Glutamatergic neuron (in vitro differentiated cells): ENCODE data around the gene MICU2. TPM values are rescaled to one million over a fixed set of nuclear protein-coding genes. Genes with fewer than 3 reads are reported as not detected.

ENCODE experiments used
- DNase-seq: peaks from one replicate; pipeline ENCODE4 v3.0.0; 2022
- H3K27ac Mint-ChIP-seq: one replicate; pipeline ENCODE4 v1.8.0; 2020; ENCODE audit warnings: mild to moderate bottlenecking, mixed read lengths, inconsistent platforms; ENCODE audit not compliant: unreplicated experiment
- H3K27me3 Mint-ChIP-seq: one replicate; pipeline ENCODE4 v1.8.0; 2020; ENCODE audit warnings: mild to moderate bottlenecking, moderate library complexity, mixed read lengths, inconsistent platforms; ENCODE audit not compliant: unreplicated experiment
- H3K36me3 Mint-ChIP-seq: one replicate; pipeline ENCODE4 v1.8.0; 2020; ENCODE audit warnings: mild to moderate bottlenecking, mixed read lengths, inconsistent platforms; ENCODE audit not compliant: unreplicated experiment
- H3K4me1 Mint-ChIP-seq: one replicate; pipeline ENCODE4 v1.8.0; 2020; ENCODE audit warnings: mild to moderate bottlenecking, low read depth, mixed read lengths, inconsistent platforms; ENCODE audit not compliant: unreplicated experiment
- H3K4me3 Mint-ChIP-seq: one replicate; pipeline ENCODE4 v1.8.0; 2020; ENCODE audit warnings: mild to moderate bottlenecking, mixed read lengths, inconsistent platforms; ENCODE audit not compliant: unreplicated experiment
- H3K9me3 Mint-ChIP-seq: one replicate; pipeline ENCODE4 v1.8.0; 2020; ENCODE audit warnings: mild to moderate bottlenecking, moderate library complexity, mixed read lengths, inconsistent platforms; ENCODE audit not compliant: unreplicated experiment
- CTCF ChIP-seq: fragments of 200-600 bp; sonication (generic); IDR thresholded peaks from one replicate; pipeline ENCODE4 v1.5.0; 2021; ENCODE audit not compliant: partially characterized antibody, unreplicated experiment
- long read RNA-seq: library from polyadenylated mRNA; unstranded; transcript quantifications from one replicate; pipeline ENCODE4 v2.0.0, GENCODE V29; 2020; ENCODE audit not compliant: unreplicated experiment
- total RNA-seq: library from RNA; stranded (reverse); fragmentation: NEBNext Ultra II Directional; extraction: Animal tissue kit (Norgen Biotek cat#: 25700); gene quantifications from one replicate; pipeline ENCODE4 v1.2.1, GENCODE V29; 2021; ENCODE audit not compliant: unreplicated experiment

MICU2 gene
- 37.2 TPM for total RNA-seq
- long read RNA-seq, transcript MICU2-201 (12 exons, 1,920 nt), result major isoform, 15 of 28 reads
- long read RNA-seq, partial matches to known transcripts, result 7 of 28 reads
- long read RNA-seq, other reads (novel, unspliced or antisense), result 6 of 28 reads

GRCh38 chr13:21603531-21604448, at the start of gene MICU2:
MICU2 (minus strand) TSS chr13:21604170; CDS start chr13:21604148, 22 bp downstream.
- H3K4me3 Mint-ChIP-seq, result peak within 1 kb of the TSS; percentile 88
- peak; percentile 32 for TF ChIP-seq CTCF
- peak; percentile 96 for DNase-seq
- no peaks in the 10 kb centered on the region for H3K4me1 Mint-ChIP-seq
- H3K36me3 Mint-ChIP-seq, result no peaks in the 10 kb centered on the region
- H3K9me3 Mint-ChIP-seq, result peaks cover 2% of the 10 kb centered on the region
- peak within 1 kb of the TSS; percentile 65 for H3K27ac Mint-ChIP-seq
- peaks cover 3% of the 10 kb centered on the region for H3K27me3 Mint-ChIP-seq

GRCh38 chr13:21641629-21642028, 37.7 kb upstream of the MICU2 start:
- TF ChIP-seq CTCF, result no peak
- Mint-ChIP-seq H3K27ac (no peak overlapping the region), H3K4me1 (peaks cover 18% of the 10 kb centered on the region), H3K9me3 (no peaks in the 10 kb centered on the region), H3K27me3 (peaks cover 2% of the 10 kb centered on the region), H3K36me3 (no peaks in the 10 kb centered on the region), H3K4me3 (no peak overlapping the region)
- DNase-seq, result no peak

GRCh38 chr13:21639561-21639960, 35.6 kb upstream of the MICU2 start:
- Mint-ChIP-seq H3K9me3 (no peaks in the 10 kb centered on the region), H3K27me3 (peaks cover 2% of the 10 kb centered on the region), H3K27ac (peak overlapping the region; percentile 34), H3K36me3 (no peaks in the 10 kb centered on the region), H3K4me3 (no peak overlapping the region), H3K4me1 (peaks cover 18% of the 10 kb centered on the region)
- no peak for TF ChIP-seq CTCF
- DNase-seq, result peak; percentile 44

GRCh38 chr13:21638319-21639282, 34.6 kb upstream of the MICU2 start:
- H3K36me3 Mint-ChIP-seq, result no peaks in the 10 kb centered on the region
- peak; percentile 95 for TF ChIP-seq CTCF
- peaks cover 2% of the 10 kb centered on the region for H3K27me3 Mint-ChIP-seq
- no peak for DNase-seq
- H3K4me3 Mint-ChIP-seq, result no peak overlapping the region
- H3K4me1 Mint-ChIP-seq, result peaks cover 18% of the 10 kb centered on the region
- no peak overlapping the region for H3K27ac Mint-ChIP-seq
- no peaks in the 10 kb centered on the region for H3K9me3 Mint-ChIP-seq
